GM08714 (cell line): ENCODE results near the gene CACNA1D.

ENCODE experiments used
- H3K4me3 ChIP-seq: fragments of 200-500 bp; sonication (Bioruptor generic); 2 replicates; pipeline ENCODE4 v1.5.1; 2014; ENCODE audit warnings: mild to moderate bottlenecking, low read length, inconsistent platforms
- ZNF274 ChIP-seq: IDR thresholded peaks from 2 replicates; pipeline ENCODE4 v1.6.1; 2012; ENCODE audit warnings: mild to moderate bottlenecking, low read depth, low read length

CACNA1D gene

GRCh38 chr3:53502737-53503136 is 8.3 kb downstream of the CACNA1D start:
- no peak for TF ChIP-seq ZNF274
- H3K4me3 ChIP-seq, result no peak overlapping the region

GRCh38 chr3:53503195-53503594 is 8.8 kb downstream of the CACNA1D start:
- no peak overlapping the region for H3K4me3 ChIP-seq
- no peak for TF ChIP-seq ZNF274

- no peak overlapping the region for H3K4me3 ChIP-seq
- TF ChIP-seq ZNF274, result no peak
Observed at GRCh38 chr3:53506110-53506762, 11.8 kb downstream of the CACNA1D start.

- no peak overlapping the region for H3K4me3 ChIP-seq
- no peak for TF ChIP-seq ZNF274
Observed at GRCh38 chr3:53506763-53507145, 12.3 kb downstream of the CACNA1D start.

GRCh38 chr3:53509494-53509893 is 15.1 kb downstream of the CACNA1D start:
- TF ChIP-seq ZNF274, result no peak
- H3K4me3 ChIP-seq, result no peak overlapping the region

GRCh38 chr3:53510508-53510907 is 16.1 kb downstream of the CACNA1D start:
- H3K4me3 ChIP-seq, result no peak overlapping the region
- no peak for TF ChIP-seq ZNF274

GRCh38 chr3:53511246-53511645 is 16.8 kb downstream of the CACNA1D start:
- no peak overlapping the region for H3K4me3 ChIP-seq
- TF ChIP-seq ZNF274, result no peak

GRCh38 chr3:53513556-53514190 is 19.3 kb downstream of the CACNA1D start:
- TF ChIP-seq ZNF274, result no peak
- no peak overlapping the region for H3K4me3 ChIP-seq

- no peak overlapping the region for H3K4me3 ChIP-seq
- no peak for TF ChIP-seq ZNF274
Observed at GRCh38 chr3:53516339-53516738, 21.9 kb downstream of the CACNA1D start.

GRCh38 chr3:53518495-53518981 is 24.1 kb downstream of the CACNA1D start:
- no peak for TF ChIP-seq ZNF274
- H3K4me3 ChIP-seq, result no peak overlapping the region

- H3K4me3 ChIP-seq, result no peak overlapping the region
- TF ChIP-seq ZNF274, result no peak
Observed at GRCh38 chr3:53519065-53519709, 24.8 kb downstream of the CACNA1D start.

- no peak for TF ChIP-seq ZNF274
Observed at GRCh38 chr3:53523346-53523745, 28.9 kb downstream of the CACNA1D start.

GRCh38 chr3:53524566-53524965 is 30.2 kb downstream of the CACNA1D start:
- H3K4me3 ChIP-seq, result no peak overlapping the region
- TF ChIP-seq ZNF274, result no peak

More at GRCh38 chr3:53523346-53523745, 28.9 kb downstream of the CACNA1D start:
- no peak overlapping the region for H3K4me3 ChIP-seq

GRCh38 chr3:53525765-53526703 is 31.6 kb downstream of the CACNA1D start:
- H3K4me3 ChIP-seq, result no peak overlapping the region
- no peak for TF ChIP-seq ZNF274

- TF ChIP-seq ZNF274, result no peak
- H3K4me3 ChIP-seq, result no peak overlapping the region
Observed at GRCh38 chr3:53526704-53527055, 32.3 kb downstream of the CACNA1D start.
